ENCODE results near the gene OR52N2.

DNA sequence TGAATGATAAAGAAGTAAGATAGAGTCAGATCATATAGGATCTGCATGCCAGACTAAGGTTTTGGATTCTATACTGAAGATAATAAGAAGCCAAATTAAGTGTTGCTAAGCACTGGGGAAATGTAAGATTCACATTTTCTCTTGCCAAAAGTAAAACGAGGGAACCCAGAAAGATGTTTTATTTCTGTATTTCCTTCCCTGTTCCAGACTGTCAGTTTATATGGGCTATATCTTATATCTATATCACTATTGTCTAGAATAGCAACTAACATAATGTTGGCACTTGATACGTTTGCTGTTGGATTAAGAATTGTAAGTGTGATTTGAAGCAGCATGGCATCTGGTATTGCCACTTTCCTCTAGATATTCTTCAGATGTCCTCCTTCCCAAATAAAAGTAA is 24.7 kb downstream of the OR52N2 start:
- TF ChIP-seq, protein P1, sequence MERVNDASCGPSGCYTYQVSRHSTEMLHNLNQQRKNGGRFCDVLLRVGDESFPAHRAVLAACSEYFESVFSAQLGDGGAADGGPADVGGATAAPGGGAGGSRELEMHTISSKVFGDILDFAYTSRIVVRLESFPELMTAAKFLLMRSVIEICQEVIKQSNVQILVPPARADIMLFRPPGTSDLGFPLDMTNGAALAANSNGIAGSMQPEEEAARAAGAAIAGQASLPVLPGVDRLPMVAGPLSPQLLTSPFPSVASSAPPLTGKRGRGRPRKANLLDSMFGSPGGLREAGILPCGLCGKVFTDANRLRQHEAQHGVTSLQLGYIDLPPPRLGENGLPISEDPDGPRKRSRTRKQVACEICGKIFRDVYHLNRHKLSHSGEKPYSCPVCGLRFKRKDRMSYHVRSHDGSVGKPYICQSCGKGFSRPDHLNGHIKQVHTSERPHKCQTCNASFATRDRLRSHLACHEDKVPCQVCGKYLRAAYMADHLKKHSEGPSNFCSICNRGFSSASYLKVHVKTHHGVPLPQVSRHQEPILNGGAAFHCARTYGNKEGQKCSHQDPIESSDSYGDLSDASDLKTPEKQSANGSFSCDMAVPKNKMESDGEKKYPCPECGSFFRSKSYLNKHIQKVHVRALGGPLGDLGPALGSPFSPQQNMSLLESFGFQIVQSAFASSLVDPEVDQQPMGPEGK (CRISPR knock-in tag; IDR thresholded peaks at IDR 0.05; ENCODE audit: borderline replicate concordance), result no peak
- TF ChIP-seq RARB (CRISPR knock-in tag; IDR thresholded peaks at IDR 0.05) (no peak), ISL1 (CRISPR knock-in tag; IDR thresholded peaks at IDR 0.05) (no peak), PPARA (CRISPR knock-in tag; IDR thresholded peaks at IDR 0.05; ENCODE audit: borderline replicate concordance) (no peak), ESRRG (CRISPR knock-in tag; IDR thresholded peaks at IDR 0.05) (no peak)
- TF ChIP-seq, protein P2, sequence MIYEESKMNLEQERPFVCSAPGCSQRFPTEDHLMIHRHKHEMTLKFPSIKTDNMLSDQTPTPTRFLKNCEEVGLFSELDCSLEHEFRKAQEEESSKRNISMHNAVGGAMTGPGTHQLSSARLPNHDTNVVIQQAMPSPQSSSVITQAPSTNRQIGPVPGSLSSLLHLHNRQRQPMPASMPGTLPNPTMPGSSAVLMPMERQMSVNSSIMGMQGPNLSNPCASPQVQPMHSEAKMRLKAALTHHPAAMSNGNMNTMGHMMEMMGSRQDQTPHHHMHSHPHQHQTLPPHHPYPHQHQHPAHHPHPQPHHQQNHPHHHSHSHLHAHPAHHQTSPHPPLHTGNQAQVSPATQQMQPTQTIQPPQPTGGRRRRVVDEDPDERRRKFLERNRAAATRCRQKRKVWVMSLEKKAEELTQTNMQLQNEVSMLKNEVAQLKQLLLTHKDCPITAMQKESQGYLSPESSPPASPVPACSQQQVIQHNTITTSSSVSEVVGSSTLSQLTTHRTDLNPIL (CRISPR knock-in tag; IDR thresholded peaks at IDR 0.05; ENCODE audit: low read depth), result no peak

Measured in SK-N-SH treated with all-trans-retinoic acid at 6 μM for 48 hours (cell line).